Loucy (cell line): Measurements from ENCODE around the gene TCTN2.
A peak's percentile ranks its signal among the peaks of the same experiment; 100 is the strongest.

Experiments
- H2AFZ ChIP-seq: fragments of 200-600 bp; sonication (generic); 2 replicates; pipeline ENCODE4 v1.6.0; 2016; ENCODE audit warnings: antibody characterized with exemption, mild to moderate bottlenecking, low read length, moderate library complexity
- H3F3A ChIP-seq: fragments of 200-600 bp; 2 replicates; pipeline ENCODE4 v1.6.0; 2016; ENCODE audit warnings: antibody characterized with exemption, low read depth, mild to moderate bottlenecking
- H3K27me3 ChIP-seq: fragments of 200-600 bp; sonication (generic); 2 replicates; pipeline ENCODE4 v1.6.1; 2014; ENCODE audit warnings: low read length, mild to moderate bottlenecking; ENCODE audit not compliant: insufficient read depth, poor library complexity, severe bottlenecking
- H3K36me3 ChIP-seq: fragments of 200-600 bp; sonication (generic); 2 replicates; pipeline ENCODE4 v1.6.1; 2016; ENCODE audit warnings: low read length; ENCODE audit not compliant: insufficient read depth
- H3K4me1 ChIP-seq: fragments of 200-600 bp; sonication (generic); 2 replicates; pipeline ENCODE4 v1.5.1; 2014; ENCODE audit warnings: low read length, mild to moderate bottlenecking; ENCODE audit not compliant: insufficient read depth, poor library complexity, severe bottlenecking
- H3K4me2 ChIP-seq: fragments of 200-600 bp; sonication (generic); 2 replicates; pipeline ENCODE4 v1.6.0; 2014; ENCODE audit warnings: antibody characterized with exemption, low read length, low read depth, mild to moderate bottlenecking; ENCODE audit not compliant: poor library complexity, severe bottlenecking
- H3K4me3 ChIP-seq: fragments of 200-600 bp; sonication (generic); 2 replicates; pipeline ENCODE4 v1.5.1; 2014; ENCODE audit warnings: low read length, mild to moderate bottlenecking, mixed read lengths; ENCODE audit not compliant: poor library complexity, severe bottlenecking
- H3K79me2 ChIP-seq: fragments of 200-600 bp; sonication (generic); 2 replicates; pipeline ENCODE4 v1.6.1; 2014; ENCODE audit warnings: low read length; ENCODE audit not compliant: insufficient read depth
- H3K9ac ChIP-seq: fragments of 200-600 bp; sonication (generic); 2 replicates; pipeline ENCODE4 v1.6.0; 2014; ENCODE audit warnings: mild to moderate bottlenecking, low read depth, low read length, moderate library complexity; ENCODE audit not compliant: poor library complexity, severe bottlenecking
- H3K9me2 ChIP-seq: fragments of 200-600 bp; sonication (generic); replicated peaks from 2 replicates; pipeline ENCODE4 v1.6.1; 2016; ENCODE audit warnings: low read depth, low read length, mixed read lengths
- H3K9me3 ChIP-seq: fragments of 200-600 bp; sonication (generic); 2 replicates; pipeline ENCODE4 v1.6.1; 2014; ENCODE audit warnings: mild to moderate bottlenecking, antibody characterized with exemption, low read length, low read depth; ENCODE audit not compliant: insufficient read depth
- H4K20me1 ChIP-seq: fragments of 200-600 bp; sonication (generic); 2 replicates; pipeline ENCODE4 v1.6.0; 2014; ENCODE audit warnings: antibody characterized with exemption, low read length, mild to moderate bottlenecking; ENCODE audit not compliant: insufficient read depth, poor library complexity, severe bottlenecking
- CTCF ChIP-seq: fragments of 200-600 bp; sonication (generic); conservative IDR thresholded peaks from 2 replicates; pipeline ENCODE4 v1.5.1; 2014; ENCODE audit warnings: mild to moderate bottlenecking, antibody characterized with exemption, low read length
- EZH2phosphoT487 ChIP-seq: fragments of 200-600 bp; IDR thresholded peaks from 2 replicates; pipeline ENCODE4 v1.6.1; 2018; ENCODE audit warnings: antibody characterized with exemption, mild to moderate bottlenecking, moderate library complexity, borderline replicate concordance

Gene TCTN2

GRCh38 chr12:123713398-123713797, 42.5 kb downstream of the TCTN2 start:
- peak overlapping the region; percentile 90 for H3K9ac ChIP-seq
- no peaks in the 10 kb centered on the region for H3K36me3 ChIP-seq
- H3K4me3 ChIP-seq = peak overlapping the region; percentile 93
- peaks cover 25% of the 10 kb centered on the region for H4K20me1 ChIP-seq
- no peak overlapping the region for H2AFZ ChIP-seq
- H3K9me3 ChIP-seq = no peaks in the 10 kb centered on the region
- no peaks in the 10 kb centered on the region for H3K27me3 ChIP-seq
- no peaks in the 10 kb centered on the region for H3F3A ChIP-seq
- no peaks in the 10 kb centered on the region for H3K9me2 ChIP-seq
- peak overlapping the region; percentile 83 for H3K4me2 ChIP-seq
- peaks cover 27% of the 10 kb centered on the region for H3K4me1 ChIP-seq
- H3K79me2 ChIP-seq = peaks cover 31% of the 10 kb centered on the region
- TF ChIP-seq CTCF (no peak), EZH2phosphoT487 (no peak)

GRCh38 chr12:123713823-123714585, 43.1 kb downstream of the TCTN2 start:
- Histone ChIP-seq H3K9ac (peak overlapping the region; percentile 90), H3K79me2 (peaks cover 31% of the 10 kb centered on the region), H3K4me3 (peak overlapping the region; percentile 93)

GRCh38 chr12:123715195-123715594, 44.3 kb downstream of the TCTN2 start:
- peak overlapping the region; percentile 83 for H3K4me2 ChIP-seq
- H3K79me2 ChIP-seq = peaks cover 31% of the 10 kb centered on the region

More at GRCh38 chr12:123713823-123714585, 43.1 kb downstream of the TCTN2 start:
- Histone ChIP-seq H3K9me3 (no peaks in the 10 kb centered on the region), H3K36me3 (no peaks in the 10 kb centered on the region), H3K4me1 (peaks cover 27% of the 10 kb centered on the region), H3K9me2 (no peaks in the 10 kb centered on the region), H4K20me1 (peaks cover 25% of the 10 kb centered on the region), H3F3A (no peaks in the 10 kb centered on the region), H2AFZ (no peak overlapping the region), H3K27me3 (no peaks in the 10 kb centered on the region), H3K4me2 (peak overlapping the region; percentile 83)
- TF ChIP-seq EZH2phosphoT487 = no peak
- no peak for TF ChIP-seq CTCF

More at GRCh38 chr12:123715195-123715594, 44.3 kb downstream of the TCTN2 start:
- H3K9me2 ChIP-seq = no peaks in the 10 kb centered on the region
- peaks cover 27% of the 10 kb centered on the region for H3K4me1 ChIP-seq
- peak overlapping the region; percentile 93 for H3K4me3 ChIP-seq
- no peak overlapping the region for H2AFZ ChIP-seq
- H3K9ac ChIP-seq = peak overlapping the region; percentile 90
- TF ChIP-seq CTCF (no peak), EZH2phosphoT487 (no peak)
- H3K36me3 ChIP-seq = peaks cover 10% of the 10 kb centered on the region; the same call in 1 of the 2 replicates
- H3K27me3 ChIP-seq = no peaks in the 10 kb centered on the region
- H3K9me3 ChIP-seq = no peaks in the 10 kb centered on the region
- H3F3A ChIP-seq = no peaks in the 10 kb centered on the region
- H4K20me1 ChIP-seq = peaks cover 25% of the 10 kb centered on the region
